Hepatocyte (in vitro differentiated cells): Measurements from ENCODE around the gene RNF175.

Source experiments
- CTCF ChIP-seq: fragments of 200-600 bp; sonication (generic); IDR thresholded peaks from 2 replicates; pipeline ENCODE4 v1.5.1; 2016; ENCODE audit warnings: antibody characterized with exemption, mild to moderate bottlenecking; ENCODE audit not compliant: poor library complexity
- EZH2 ChIP-seq: fragments of 200-600 bp; sonication (generic); IDR thresholded peaks from 2 replicates; pipeline ENCODE4 v1.6.1; 2016; ENCODE audit warnings: antibody characterized with exemption, mild to moderate bottlenecking, borderline replicate concordance
- EZH2phosphoT487 ChIP-seq: fragments of 200-600 bp; sonication (generic); IDR thresholded peaks from one replicate; pipeline ENCODE4 v1.6.1; 2018; ENCODE audit warnings: antibody characterized with exemption, mild to moderate bottlenecking, low read depth, moderate library complexity; ENCODE audit not compliant: unreplicated experiment, severe bottlenecking

- no peak for TF ChIP-seq CTCF
- no peak for TF ChIP-seq EZH2
- TF ChIP-seq EZH2phosphoT487 = no peak
Measured at GRCh38 chr4:153725136-153725830, 34.5 kb downstream of the RNF175 start.
